ENCODE results near the gene LAMC2.

The LAMC2 gene

GRCh38 chr1:183226963-183227362 is 40.9 kb downstream of the LAMC2 start:
- Histone ChIP-seq H3K9me3 (ENCODE audit: insufficient read depth, low read depth, low read length) (no peaks in the 10 kb centered on the region), H3K27me3 (ENCODE audit: insufficient read depth, low read length, poor library complexity, severe bottlenecking) (no peaks in the 10 kb centered on the region), H3K9me2 (replicated peaks; ENCODE audit: low read depth, low read length) (no peaks in the 10 kb centered on the region), H3K4me2 (ENCODE audit: low read depth, low read length, poor library complexity, severe bottlenecking) (peak overlapping the region; percentile 15), H3F3A (ENCODE audit: low read depth) (no peaks in the 10 kb centered on the region), H3K79me2 (ENCODE audit: insufficient read depth, low read length) (no peaks in the 10 kb centered on the region), H3K4me1 (ENCODE audit: insufficient read depth, low read length, poor library complexity, severe bottlenecking) (peaks cover 37% of the 10 kb centered on the region), H3K9ac (ENCODE audit: low read depth, low read length, poor library complexity, severe bottlenecking) (no peak overlapping the region), H3K36me3 (ENCODE audit: insufficient read depth, low read length) (no peaks in the 10 kb centered on the region), H2AFZ (ENCODE audit: low read length) (no peak overlapping the region), H3K4me3 (ENCODE audit: low read length, poor library complexity, severe bottlenecking) (no peak overlapping the region), H4K20me1 (ENCODE audit: insufficient read depth, low read length, poor library complexity, severe bottlenecking) (no peaks in the 10 kb centered on the region)
- no peak for TF ChIP-seq CTCF (conservative IDR thresholded peaks at IDR 0.05; ENCODE audit: low read length)
- TF ChIP-seq EZH2phosphoT487 (IDR thresholded peaks at IDR 0.05; ENCODE audit: borderline replicate concordance): no peak

GRCh38 chr1:183227422-183228346 is 41.6 kb downstream of the LAMC2 start:
- no peak overlapping the region for H3K9ac ChIP-seq (ENCODE audit: low read depth, low read length, poor library complexity, severe bottlenecking)
- H3K4me3 ChIP-seq (ENCODE audit: low read length, poor library complexity, severe bottlenecking): no peak overlapping the region
- no peaks in the 10 kb centered on the region for H3K79me2 ChIP-seq (ENCODE audit: insufficient read depth, low read length)
- H3K9me2 ChIP-seq (replicated peaks; ENCODE audit: low read depth, low read length): no peaks in the 10 kb centered on the region
- no peaks in the 10 kb centered on the region for H3K27me3 ChIP-seq (ENCODE audit: insufficient read depth, low read length, poor library complexity, severe bottlenecking)
- TF ChIP-seq CTCF (conservative IDR thresholded peaks at IDR 0.05; ENCODE audit: low read length): peak; percentile 94
- TF ChIP-seq EZH2phosphoT487 (IDR thresholded peaks at IDR 0.05; ENCODE audit: borderline replicate concordance): no peak
- no peak overlapping the region for H3K4me2 ChIP-seq (ENCODE audit: low read depth, low read length, poor library complexity, severe bottlenecking)
- no peak overlapping the region for H2AFZ ChIP-seq (ENCODE audit: low read length)
- H4K20me1 ChIP-seq (ENCODE audit: insufficient read depth, low read length, poor library complexity, severe bottlenecking): no peaks in the 10 kb centered on the region
- no peaks in the 10 kb centered on the region for H3K9me3 ChIP-seq (ENCODE audit: insufficient read depth, low read depth, low read length)
- H3F3A ChIP-seq (ENCODE audit: low read depth): no peaks in the 10 kb centered on the region
- H3K36me3 ChIP-seq (ENCODE audit: insufficient read depth, low read length): no peaks in the 10 kb centered on the region
- H3K4me1 ChIP-seq (ENCODE audit: insufficient read depth, low read length, poor library complexity, severe bottlenecking): peaks cover 42% of the 10 kb centered on the region

GRCh38 chr1:183228347-183229220 is 42.5 kb downstream of the LAMC2 start:
- H3K4me1 ChIP-seq (ENCODE audit: insufficient read depth, low read length, poor library complexity, severe bottlenecking): peaks cover 42% of the 10 kb centered on the region
- no peaks in the 10 kb centered on the region for H3K9me3 ChIP-seq (ENCODE audit: insufficient read depth, low read depth, low read length)
- no peak overlapping the region for H3K4me2 ChIP-seq (ENCODE audit: low read depth, low read length, poor library complexity, severe bottlenecking)
- no peak overlapping the region for H3K9ac ChIP-seq (ENCODE audit: low read depth, low read length, poor library complexity, severe bottlenecking)
- no peaks in the 10 kb centered on the region for H3F3A ChIP-seq (ENCODE audit: low read depth)
- H3K9me2 ChIP-seq (replicated peaks; ENCODE audit: low read depth, low read length): no peaks in the 10 kb centered on the region
- H3K36me3 ChIP-seq (ENCODE audit: insufficient read depth, low read length): no peaks in the 10 kb centered on the region
- TF ChIP-seq CTCF (conservative IDR thresholded peaks at IDR 0.05; ENCODE audit: low read length) (0 out of 2 replicates have a peak, but pooled peaks have one; percentile 38), EZH2phosphoT487 (IDR thresholded peaks at IDR 0.05; ENCODE audit: borderline replicate concordance) (no peak)
- H4K20me1 ChIP-seq (ENCODE audit: insufficient read depth, low read length, poor library complexity, severe bottlenecking): no peaks in the 10 kb centered on the region
- H3K79me2 ChIP-seq (ENCODE audit: insufficient read depth, low read length): no peaks in the 10 kb centered on the region
- H3K4me3 ChIP-seq (ENCODE audit: low read length, poor library complexity, severe bottlenecking): no peak overlapping the region
- no peaks in the 10 kb centered on the region for H3K27me3 ChIP-seq (ENCODE audit: insufficient read depth, low read length, poor library complexity, severe bottlenecking)
- peak overlapping the region; percentile 56 for H2AFZ ChIP-seq (ENCODE audit: low read length)

All from Loucy (cell line).